T-helper 1 cell treated with Interleukin-12 subunit alpha and Interleukin-12 subunit beta and Interleukin-4 antibody, amounts not matched to agents 30 μg/mL and 1 μg/mL, for 36 hours (primary cell): ENCODE measurements around the gene VAV2.

ENCODE experiments used
- H3K27ac Mint-ChIP-seq: one replicate; pipeline ENCODE4 v1.8.0; 2021; ENCODE audit warnings: mild to moderate bottlenecking, mixed read lengths
- H3K27me3 Mint-ChIP-seq: one replicate; pipeline ENCODE4 v1.8.0; 2021; ENCODE audit warnings: low read depth, mixed read lengths
- H3K36me3 Mint-ChIP-seq: one replicate; pipeline ENCODE4 v1.8.0; 2021; ENCODE audit warnings: low read depth, mixed read lengths
- H3K4me1 Mint-ChIP-seq: one replicate; pipeline ENCODE4 v1.8.0; 2021; ENCODE audit warnings: low read depth, mixed read lengths
- H3K4me3 Mint-ChIP-seq: one replicate; pipeline ENCODE4 v1.8.0; 2021; ENCODE audit warnings: mild to moderate bottlenecking, moderate library complexity, mixed read lengths
- H3K9me3 Mint-ChIP-seq: one replicate; pipeline ENCODE4 v1.8.0; 2021; ENCODE audit warnings: mixed read lengths

VAV2 gene

DNA sequence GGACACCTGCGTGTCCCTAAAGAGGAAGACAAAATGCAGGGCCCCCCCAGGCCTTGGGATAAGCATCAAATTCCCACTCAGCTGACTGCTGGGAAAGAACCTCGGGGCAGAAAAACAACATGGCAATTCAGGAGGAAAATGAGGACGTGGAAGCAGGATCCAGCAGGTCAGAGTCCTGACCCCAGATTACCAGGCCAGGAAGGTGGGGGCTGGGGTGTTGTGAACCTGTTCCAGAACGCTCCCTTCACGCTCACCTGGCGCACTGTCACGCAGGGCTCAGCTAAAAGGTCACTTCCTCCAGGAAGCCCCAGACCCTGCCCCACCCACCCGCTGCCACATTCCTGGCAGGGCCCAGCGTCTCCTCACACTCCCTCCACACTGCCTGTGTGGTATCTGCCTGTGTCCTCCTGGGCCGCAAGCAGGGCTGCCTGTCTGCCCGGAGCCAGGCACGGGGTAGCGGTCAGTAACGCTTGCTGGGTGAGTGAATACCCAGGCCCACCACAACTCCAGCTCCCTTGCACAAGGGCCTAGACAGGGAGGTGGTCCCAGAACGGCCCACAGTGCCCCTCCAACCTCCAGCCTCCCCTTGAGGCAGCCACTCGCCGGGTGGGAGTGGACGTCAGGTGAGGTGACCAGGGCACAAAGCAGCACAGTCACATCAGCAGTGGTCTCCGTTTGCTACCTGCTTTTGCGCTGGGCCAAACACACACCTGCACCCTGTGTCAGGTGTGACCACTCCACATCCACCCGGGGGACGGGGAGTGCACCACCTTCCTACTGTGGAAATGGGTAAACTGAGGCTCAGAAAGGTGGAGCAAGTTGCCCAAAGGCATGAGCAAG lies 18.1 kb downstream of the VAV2 start:
- Mint-ChIP-seq H3K4me1 (no peaks in the 10 kb centered on the region), H3K9me3 (no peaks in the 10 kb centered on the region), H3K27me3 (no peaks in the 10 kb centered on the region), H3K36me3 (no peaks in the 10 kb centered on the region), H3K27ac (no peak overlapping the region), H3K4me3 (no peak overlapping the region)

DNA sequence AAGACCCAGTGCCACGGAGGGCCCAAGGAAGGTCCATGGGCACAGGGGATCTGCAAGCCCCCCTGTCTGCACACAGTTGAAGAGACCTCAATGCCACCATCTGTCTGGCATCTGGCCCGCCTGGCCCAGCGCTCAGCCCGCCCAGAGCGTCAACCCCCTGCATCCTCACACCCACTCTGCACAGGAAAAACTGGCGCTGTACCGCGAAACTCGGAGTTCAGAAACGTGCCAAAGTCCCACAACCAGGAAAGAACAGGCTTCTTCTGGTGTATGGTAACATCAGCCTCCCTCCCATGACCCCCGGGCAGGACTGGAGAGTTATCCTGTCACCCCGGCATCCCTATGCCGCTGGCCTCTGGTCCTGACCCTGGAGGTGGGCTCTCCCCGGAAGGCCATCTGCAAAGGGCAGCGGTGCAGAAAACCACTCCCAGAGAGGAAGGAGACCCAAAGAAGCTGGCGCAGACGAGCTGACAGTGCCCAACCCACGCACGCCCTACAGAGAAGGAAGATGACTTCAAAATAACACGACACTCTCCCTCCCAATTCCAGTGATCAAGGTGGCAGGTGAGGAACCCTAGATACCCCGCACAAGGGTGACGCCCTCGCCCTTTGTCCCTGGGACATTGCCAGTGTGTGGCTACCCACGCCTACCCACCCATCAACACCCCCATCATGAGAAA lies 18.9 kb downstream of the VAV2 start:
- H3K27ac Mint-ChIP-seq: no peak overlapping the region
- H3K4me1 Mint-ChIP-seq: no peaks in the 10 kb centered on the region
- H3K36me3 Mint-ChIP-seq: no peaks in the 10 kb centered on the region
- H3K4me3 Mint-ChIP-seq: no peak overlapping the region
- H3K27me3 Mint-ChIP-seq: no peaks in the 10 kb centered on the region
- H3K9me3 Mint-ChIP-seq: no peaks in the 10 kb centered on the region

DNA sequence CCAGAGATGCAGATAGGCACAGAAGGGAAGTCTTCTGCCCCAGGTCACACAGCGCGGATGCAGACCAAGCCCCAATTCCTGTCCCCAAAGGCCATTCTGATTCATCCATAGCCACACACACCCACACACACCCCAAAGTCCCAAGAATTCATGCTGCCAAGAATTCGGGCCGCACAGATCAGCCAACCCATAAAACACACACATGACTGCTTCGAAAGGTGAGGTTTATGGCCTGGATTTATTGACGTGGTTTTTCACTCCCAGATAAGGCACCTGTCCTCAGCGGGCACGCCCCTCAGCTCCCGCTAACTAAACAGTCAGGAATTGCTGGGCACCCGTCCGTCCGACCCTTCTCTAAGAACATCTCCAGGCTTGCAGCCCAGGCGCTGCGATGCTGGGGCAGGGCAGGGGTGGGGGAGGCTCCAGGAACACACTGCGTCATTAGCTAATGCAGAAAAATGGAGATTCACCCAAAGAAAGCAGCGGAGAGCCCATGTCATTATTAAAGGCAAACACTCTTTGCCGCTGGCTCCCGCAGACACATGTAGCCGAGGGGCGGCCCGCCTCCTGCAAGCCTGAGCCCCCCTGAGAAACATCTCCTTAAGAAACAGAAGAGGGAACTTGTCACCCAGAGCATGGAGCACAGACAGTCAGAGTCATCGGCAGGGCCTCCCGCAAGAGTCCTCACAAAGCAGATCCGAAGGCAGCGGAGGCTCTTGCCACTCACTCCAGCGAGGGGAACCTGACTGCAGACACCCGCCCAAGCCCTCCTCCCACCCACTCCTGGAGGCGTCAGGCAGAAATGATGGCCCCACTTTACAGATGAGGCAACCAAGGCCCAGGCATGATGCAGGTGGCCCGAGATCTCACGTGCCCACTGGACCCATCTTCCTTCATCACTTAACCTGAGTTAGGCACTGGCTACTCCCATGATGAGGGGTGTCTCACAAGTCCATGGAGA lies 19.9 kb downstream of the VAV2 start:
- H3K27me3 Mint-ChIP-seq: no peaks in the 10 kb centered on the region
- H3K9me3 Mint-ChIP-seq: no peaks in the 10 kb centered on the region
- H3K4me1 Mint-ChIP-seq: no peaks in the 10 kb centered on the region
- H3K4me3 Mint-ChIP-seq: no peak overlapping the region
- H3K27ac Mint-ChIP-seq: no peak overlapping the region
- no peaks in the 10 kb centered on the region for H3K36me3 Mint-ChIP-seq

DNA sequence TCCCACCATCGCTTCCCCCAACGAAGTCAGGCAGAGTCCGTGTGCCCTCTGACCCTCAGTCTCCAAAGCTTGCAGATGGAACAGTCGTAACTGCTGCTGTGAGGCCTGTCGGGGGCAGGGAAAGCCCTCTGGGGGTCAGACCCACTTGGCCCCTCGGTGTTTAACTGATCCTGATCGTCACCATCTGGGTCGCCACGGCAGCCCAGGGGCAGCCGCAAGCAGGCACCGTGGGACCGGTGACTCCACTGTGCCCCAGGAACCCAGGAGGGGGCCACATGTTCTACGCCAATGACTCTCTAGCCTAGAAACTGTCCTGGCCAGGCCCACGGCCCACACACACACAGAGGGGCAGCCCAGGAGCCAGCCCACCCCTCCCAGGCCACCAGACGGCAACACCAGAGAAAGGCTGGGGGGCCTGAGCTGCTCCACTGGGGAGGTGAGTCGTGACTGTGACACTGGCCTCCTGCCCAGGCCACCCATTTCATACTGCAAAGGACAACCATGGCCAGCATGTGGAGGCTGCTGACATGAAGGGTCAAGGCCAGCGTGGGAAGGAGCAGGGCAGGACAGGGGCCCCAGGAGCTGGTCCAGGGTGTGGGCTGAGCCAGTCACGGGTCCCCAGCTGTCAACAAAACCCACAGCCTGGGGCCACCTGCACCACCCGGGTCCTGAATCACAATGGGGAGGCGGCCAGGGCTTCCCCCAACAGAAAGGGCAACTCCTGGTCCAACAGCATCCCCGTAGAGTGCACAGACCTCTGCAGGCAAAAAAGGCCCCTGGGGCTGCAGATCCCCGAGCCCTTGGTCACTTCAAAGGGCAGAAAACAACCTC lies 20.8 kb downstream of the VAV2 start:
- Mint-ChIP-seq H3K9me3 (no peaks in the 10 kb centered on the region), H3K27me3 (no peaks in the 10 kb centered on the region), H3K4me1 (no peaks in the 10 kb centered on the region), H3K4me3 (no peak overlapping the region), H3K27ac (no peak overlapping the region), H3K36me3 (no peaks in the 10 kb centered on the region)

DNA sequence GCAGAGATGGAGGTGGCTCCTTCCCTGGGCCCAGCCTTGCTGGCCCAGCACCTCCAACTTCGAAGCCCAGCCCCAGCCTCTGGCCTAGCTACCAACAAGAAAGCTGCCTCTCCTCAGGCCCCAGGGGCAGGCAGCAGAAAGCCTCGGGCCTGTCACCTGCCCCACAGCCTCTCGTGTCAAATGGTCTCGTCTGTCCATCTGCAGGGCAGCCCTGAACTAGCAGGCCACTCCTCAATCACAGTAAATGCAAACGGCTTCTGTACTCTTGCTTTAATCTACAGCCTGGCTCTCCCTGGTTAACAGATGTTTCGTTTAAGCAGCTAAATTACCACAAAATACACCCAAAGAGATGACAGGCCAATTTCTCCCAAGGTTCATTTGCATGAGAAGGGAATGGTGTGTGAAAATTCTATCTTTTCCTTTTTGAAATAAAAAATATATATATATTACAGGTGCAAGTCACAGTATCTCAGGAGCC lies 21.5 kb downstream of the VAV2 start:
- Mint-ChIP-seq H3K4me3 (no peak overlapping the region), H3K27me3 (no peaks in the 10 kb centered on the region), H3K36me3 (no peaks in the 10 kb centered on the region), H3K27ac (no peak overlapping the region), H3K9me3 (peaks cover 5% of the 10 kb centered on the region), H3K4me1 (no peaks in the 10 kb centered on the region)

DNA sequence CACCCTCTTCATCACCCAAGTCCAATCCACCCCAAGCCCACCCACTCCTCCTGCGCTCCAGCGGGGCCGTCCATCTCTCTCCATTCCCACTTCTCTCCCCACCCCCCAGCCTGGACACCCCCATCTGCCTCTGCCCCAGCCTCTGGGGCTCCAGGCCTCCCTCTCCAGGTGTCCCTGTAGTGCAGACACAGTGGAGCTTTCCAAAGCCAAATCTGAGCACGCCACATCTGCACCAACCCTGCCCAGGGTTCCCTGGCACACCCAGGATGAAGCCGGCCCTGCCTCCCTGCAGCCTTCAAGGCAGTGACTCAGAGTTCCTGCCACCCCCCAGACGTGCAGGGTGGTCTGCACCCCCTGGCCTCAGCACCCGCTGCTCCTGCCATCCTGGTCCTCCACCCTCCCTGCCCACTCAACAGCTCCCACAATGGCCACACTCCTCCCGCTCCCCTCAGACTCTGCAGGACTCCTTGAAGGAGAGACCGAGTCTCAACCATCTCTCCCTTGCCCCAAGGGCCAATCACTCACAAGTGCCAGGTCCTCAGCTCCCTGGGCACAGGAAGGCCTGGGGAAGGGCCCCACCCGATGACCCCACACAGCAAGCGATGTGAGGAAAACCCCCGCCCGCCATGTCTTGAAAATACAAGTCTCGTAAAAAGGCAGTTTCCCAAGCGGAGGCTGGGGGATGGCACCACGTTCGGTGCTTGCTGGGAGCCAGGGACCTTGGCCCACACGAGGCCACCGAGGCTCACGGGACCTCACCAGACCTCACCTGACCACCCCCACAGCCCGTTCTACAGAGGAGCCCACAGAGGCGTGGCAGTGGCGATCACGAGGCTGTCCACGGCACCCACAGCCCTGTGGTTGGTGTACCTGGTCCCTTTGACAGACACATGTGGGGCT lies 22.2 kb downstream of the VAV2 start:
- no peaks in the 10 kb centered on the region for H3K36me3 Mint-ChIP-seq
- H3K4me1 Mint-ChIP-seq: no peaks in the 10 kb centered on the region
- peaks cover 6% of the 10 kb centered on the region for H3K9me3 Mint-ChIP-seq
- H3K4me3 Mint-ChIP-seq: no peak overlapping the region
- no peak overlapping the region for H3K27ac Mint-ChIP-seq
- H3K27me3 Mint-ChIP-seq: no peaks in the 10 kb centered on the region

DNA sequence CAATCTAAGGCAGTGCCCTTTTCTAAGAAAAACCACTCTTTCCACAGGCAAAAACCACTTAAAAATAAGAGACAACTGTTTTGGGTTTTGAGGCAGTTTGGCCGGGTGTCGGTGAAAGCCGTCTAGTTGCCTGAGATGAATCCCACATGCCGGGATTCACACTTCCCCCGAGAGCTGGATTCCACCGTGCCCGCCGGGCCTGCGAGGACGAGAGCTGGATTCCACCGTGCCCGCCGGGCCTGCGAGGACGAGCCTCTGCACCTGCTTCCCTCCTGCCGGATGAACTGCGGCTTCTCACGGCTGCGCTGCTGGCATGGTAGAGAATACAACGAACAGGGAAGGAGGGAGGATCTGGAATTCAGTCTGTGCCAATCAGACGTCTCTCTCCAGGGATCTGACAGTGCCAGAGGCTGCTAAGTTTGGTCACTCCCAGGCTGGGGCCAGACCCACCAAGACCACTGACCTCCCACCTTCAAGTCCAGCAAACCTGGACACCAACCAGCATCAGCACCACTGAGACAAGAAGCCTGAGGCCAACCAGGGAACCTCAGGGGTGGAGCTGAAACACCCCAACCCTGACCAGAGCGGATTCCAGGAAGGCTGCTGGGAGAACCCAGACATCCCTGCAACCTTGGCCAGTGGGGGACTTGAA lies 23.0 kb downstream of the VAV2 start:
- Mint-ChIP-seq H3K27me3 (no peaks in the 10 kb centered on the region), H3K4me3 (no peak overlapping the region), H3K4me1 (no peaks in the 10 kb centered on the region), H3K36me3 (no peaks in the 10 kb centered on the region), H3K27ac (no peak overlapping the region), H3K9me3 (peaks cover 11% of the 10 kb centered on the region)

DNA sequence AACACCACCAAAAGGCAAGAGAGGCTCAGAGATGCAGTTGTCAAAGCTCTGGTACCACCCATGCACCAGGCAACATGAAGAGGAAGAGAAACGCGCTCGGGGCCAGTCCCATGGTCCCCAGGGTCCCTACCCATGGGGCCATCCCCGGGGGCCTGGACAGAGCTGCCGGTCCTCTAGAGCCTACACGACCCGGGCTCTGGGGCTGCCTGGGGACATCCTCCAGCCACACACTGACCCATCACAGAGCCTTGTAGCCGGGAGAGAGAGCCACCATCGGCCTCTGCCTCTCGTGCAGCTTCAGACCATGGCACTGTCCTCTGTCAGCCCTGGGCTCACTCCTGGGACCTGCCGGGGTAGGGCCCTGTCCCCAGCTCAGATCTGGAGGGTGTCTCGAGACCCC lies 23.7 kb downstream of the VAV2 start:
- H3K27me3 Mint-ChIP-seq: no peaks in the 10 kb centered on the region
- H3K36me3 Mint-ChIP-seq: no peaks in the 10 kb centered on the region
- H3K4me1 Mint-ChIP-seq: no peaks in the 10 kb centered on the region
- H3K9me3 Mint-ChIP-seq: peaks cover 14% of the 10 kb centered on the region
- H3K27ac Mint-ChIP-seq: no peak overlapping the region
- no peak overlapping the region for H3K4me3 Mint-ChIP-seq

DNA sequence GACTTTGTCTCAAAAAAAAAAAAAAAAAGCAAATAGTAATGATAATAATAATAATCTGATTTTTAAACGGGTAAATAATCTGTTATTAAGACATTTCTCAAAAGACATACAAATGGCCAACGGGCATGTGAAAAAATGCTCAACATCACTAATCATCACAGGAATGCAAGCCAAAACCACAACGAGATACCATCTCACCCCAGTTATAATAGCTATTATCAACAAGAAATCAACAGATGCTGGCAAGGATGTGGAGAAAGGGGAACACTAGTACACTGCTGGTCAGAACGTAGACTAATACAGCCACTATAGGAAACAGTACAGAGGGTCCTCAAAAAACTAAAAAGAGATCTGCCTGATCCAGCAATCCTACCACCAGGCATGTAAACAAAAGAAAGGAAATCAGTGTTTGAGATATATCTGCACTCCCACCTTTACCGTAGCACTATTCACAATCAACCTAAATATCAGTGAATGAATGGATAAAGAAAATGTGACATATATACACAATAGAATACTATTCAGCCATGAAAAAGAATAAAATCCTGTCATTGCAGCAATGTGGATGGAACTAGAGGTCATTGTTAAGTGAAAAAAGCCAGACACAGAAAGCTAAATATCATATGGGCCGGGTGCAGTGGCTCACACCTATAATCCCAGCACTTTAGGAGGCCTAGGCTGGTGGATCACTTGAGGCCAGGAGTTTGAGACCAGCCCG lies 24.9 kb downstream of the VAV2 start:
- Mint-ChIP-seq H3K27me3 (no peaks in the 10 kb centered on the region), H3K4me3 (no peak overlapping the region), H3K27ac (no peak overlapping the region), H3K4me1 (no peaks in the 10 kb centered on the region), H3K36me3 (no peaks in the 10 kb centered on the region), H3K9me3 (peaks cover 14% of the 10 kb centered on the region)

DNA sequence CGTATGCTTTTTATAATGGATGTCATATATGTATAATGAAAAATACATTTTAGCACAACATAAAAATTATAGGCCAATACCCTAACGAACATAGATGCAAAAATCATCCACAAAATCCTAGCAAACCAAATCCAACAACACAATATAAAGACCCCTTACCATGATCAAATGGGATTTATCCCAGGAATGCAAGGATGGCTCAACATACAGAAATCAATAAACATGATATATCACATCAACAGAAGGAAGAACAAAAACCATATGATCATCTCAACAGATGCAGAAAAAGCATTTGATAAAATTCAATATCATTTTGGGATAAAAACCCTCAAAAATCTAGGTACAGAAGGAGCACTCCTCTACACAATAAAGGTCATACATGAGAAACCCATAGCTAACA lies 27.7 kb downstream of the VAV2 start:
- Mint-ChIP-seq H3K4me3 (no peak overlapping the region), H3K36me3 (no peaks in the 10 kb centered on the region), H3K27ac (no peak overlapping the region), H3K4me1 (no peaks in the 10 kb centered on the region), H3K27me3 (no peaks in the 10 kb centered on the region), H3K9me3 (peaks cover 14% of the 10 kb centered on the region)

DNA sequence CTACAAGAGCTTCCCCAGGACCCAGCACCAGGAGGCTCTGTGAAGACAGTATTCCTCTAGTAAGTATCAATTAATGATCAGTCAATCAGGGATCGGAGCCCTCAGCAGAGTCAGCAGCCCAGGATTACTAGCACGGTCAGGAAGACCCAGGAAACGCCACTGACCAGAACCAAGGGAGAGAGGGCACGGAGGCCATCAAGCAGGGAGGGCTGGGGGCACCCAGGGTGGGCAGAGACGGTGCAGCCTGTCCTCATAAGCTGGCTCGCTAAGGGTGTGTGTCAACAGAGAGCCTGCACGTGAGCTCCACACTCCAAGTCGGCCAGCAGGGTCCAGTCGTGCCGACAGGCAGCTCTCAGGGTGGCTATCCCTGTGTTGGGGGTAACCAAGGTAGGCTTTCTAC lies 29.0 kb downstream of the VAV2 start:
- no peaks in the 10 kb centered on the region for H3K27me3 Mint-ChIP-seq
- H3K4me1 Mint-ChIP-seq: no peaks in the 10 kb centered on the region
- no peaks in the 10 kb centered on the region for H3K36me3 Mint-ChIP-seq
- no peak overlapping the region for H3K27ac Mint-ChIP-seq
- no peak overlapping the region for H3K4me3 Mint-ChIP-seq
- peaks cover 14% of the 10 kb centered on the region for H3K9me3 Mint-ChIP-seq

DNA sequence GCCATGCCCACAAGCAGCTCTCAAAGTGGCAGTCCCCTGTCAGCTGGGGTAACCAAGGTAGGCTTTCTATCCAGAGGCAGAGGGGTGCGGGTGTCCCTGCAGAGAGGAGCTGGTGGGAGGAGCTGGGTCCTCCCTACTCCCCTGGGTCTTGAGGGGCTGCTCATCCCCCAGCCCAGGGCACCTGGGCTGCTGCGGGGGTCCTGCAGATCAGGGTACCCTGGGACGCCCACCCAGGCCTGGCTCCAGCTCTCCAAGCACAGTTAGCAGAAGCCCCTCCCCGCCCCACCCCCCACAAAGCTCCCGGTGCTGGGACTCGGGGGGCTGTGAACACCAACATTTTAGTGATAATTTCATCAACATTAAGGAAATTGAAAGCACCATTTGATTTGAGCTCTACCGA lies 29.8 kb downstream of the VAV2 start:
- H3K4me1 Mint-ChIP-seq: no peaks in the 10 kb centered on the region
- H3K4me3 Mint-ChIP-seq: no peak overlapping the region
- peaks cover 14% of the 10 kb centered on the region for H3K9me3 Mint-ChIP-seq
- H3K36me3 Mint-ChIP-seq: no peaks in the 10 kb centered on the region
- H3K27ac Mint-ChIP-seq: no peak overlapping the region
- H3K27me3 Mint-ChIP-seq: no peaks in the 10 kb centered on the region
